IPS-18c (cell line): ENCODE measurements around the gene ERVH48-1.
"Not testable (repeated sequence)": the region's sequence is repeated elsewhere in the genome, so short reads cannot be mapped to it uniquely, and the experiment has no call there.

Experiments
- H3K4me3 ChIP-seq: 2 replicates; pipeline ENCODE4 v1.7.0; 2013; ENCODE audit warnings: low read depth, mild to moderate bottlenecking, low read length, moderate library complexity; ENCODE audit not compliant: insufficient read depth
- H3K9me3 ChIP-seq: one replicate; pipeline ENCODE4 v1.6.1; 2013; ENCODE audit warnings: mild to moderate bottlenecking, low read length, moderate library complexity; ENCODE audit not compliant: control insufficient read depth, insufficient read depth

Gene ERVH48-1

DNA sequence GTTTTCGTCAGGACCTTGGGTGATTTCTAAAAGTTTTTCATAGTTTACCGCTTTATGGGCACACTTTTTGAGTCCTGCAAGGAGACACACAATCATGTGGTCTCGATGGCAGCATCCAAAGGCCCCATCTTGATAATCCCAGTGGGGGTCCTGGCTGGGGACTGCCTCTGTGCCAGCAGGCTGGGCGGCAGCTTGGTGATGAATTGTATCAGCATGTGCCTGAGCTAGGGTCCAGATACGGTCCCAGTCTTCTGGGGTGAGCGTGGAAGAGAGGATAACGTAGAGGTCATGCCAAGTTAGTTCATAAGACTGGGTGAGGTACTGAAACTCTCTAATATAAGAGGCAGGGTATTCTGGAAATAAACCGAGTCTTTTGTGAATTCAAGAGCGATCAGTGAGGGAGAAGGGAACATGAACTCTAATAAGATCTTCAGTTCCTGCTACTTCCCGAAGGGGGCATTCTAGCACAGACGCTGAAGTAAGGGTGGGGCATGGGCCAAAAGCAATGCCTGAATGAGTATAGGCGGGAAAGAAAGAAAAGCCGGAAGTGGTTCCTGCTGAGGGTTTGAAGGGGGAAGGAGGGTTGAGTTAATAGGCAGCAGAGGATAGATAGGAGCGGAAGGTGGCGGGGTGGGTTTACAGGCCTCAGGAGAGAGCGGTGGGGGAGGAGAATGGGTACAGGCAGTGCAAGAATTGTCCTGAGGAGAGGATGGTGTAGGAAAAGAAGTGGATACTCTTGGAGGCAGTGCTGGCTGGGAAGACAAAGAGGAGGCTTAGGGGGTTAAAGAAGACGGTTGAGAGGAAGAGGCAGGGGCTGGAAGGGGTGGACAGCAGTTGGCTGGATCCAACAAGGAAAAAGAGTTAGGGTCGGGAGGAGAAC, 1.6 kb downstream of the ERVH48-1 start:
- H3K4me3 ChIP-seq: no peak overlapping the region
- H3K9me3 ChIP-seq: peaks cover 5% of the 10 kb centered on the region

DNA sequence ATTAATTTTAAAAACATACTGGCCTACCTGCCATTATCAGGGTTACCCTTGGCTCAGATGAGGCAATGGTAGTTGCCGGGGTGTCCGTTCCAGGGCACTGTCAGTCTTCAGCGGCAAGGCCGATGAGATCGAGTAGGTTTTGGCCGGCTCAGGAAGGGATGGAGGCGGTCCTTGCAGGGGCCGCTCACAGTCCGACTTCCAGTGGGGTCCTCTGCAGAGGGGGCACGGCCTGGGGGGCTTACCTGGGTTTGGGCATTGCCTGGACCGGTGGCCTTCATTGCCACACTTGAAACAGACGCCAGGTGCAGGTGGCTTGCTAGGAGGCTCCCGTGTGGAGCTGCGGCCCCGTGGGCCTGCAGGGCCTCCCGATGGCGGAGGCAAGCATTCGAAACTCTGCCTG, 2.5 kb downstream of the ERVH48-1 start:
- Histone ChIP-seq H3K9me3 (peaks cover 2% of the 10 kb centered on the region), H3K4me3 (no peak overlapping the region)

DNA sequence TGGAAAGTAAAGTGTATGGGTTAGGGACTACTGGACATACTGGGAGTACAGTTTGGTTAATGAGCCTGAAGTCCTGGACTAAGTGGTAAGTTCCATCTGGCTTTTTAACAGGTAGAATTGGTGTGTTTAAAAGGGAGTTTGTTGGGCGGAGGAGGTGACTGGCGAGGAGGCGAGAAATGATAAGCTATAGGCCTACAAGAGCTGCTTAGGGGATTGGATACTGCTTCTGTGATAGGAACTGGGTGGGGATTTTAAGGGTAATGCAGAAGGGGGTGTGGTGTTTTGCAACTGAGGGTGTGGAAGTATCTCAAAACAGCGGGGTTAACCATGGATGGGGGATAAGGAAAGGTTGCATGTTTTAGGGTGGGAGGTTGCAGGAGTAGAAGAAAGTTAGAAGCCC, 3.5 kb downstream of the ERVH48-1 start:
- H3K4me3 ChIP-seq: no peak overlapping the region

GRCh38 chr21:42918291-42918690, 7.1 kb downstream of the ERVH48-1 start:
- no peak overlapping the region for H3K4me3 ChIP-seq
- no peaks in the 10 kb centered on the region for H3K9me3 ChIP-seq

More for the DNA sequence above, 3.5 kb downstream of the ERVH48-1 start:
- peaks cover 2% of the 10 kb centered on the region for H3K9me3 ChIP-seq

DNA sequence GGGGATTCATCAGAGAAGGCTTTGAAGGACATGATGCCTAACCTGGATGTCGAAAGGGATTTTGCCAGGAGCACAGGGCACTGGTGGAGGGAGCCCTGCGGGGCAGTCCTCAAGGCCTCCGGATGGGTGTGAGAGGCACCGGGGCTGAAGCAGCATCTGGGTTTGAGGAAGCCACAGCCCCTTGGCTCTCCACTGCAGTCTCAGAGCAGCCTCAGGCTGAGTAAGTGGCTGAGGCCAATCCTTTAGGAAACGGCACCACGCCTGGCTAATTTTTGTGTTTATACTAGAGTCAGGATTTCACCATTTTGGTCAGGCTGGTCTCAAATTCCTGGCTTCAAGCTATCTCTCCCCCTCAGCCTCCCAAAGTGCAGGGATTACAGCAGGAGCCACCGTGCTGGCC, 12.0 kb downstream of the ERVH48-1 start:
- Histone ChIP-seq H3K9me3 (no peaks in the 10 kb centered on the region), H3K4me3 (no peak overlapping the region)

- H3K4me3 ChIP-seq, H3K9me3 ChIP-seq: not testable (repeated sequence)
These were observed 13.5 kb downstream of the ERVH48-1 start for GRCh38 chr21:42911920-42912319.

- not testable (repeated sequence) for H3K4me3 ChIP-seq, H3K9me3 ChIP-seq
These were observed 16.9 kb downstream of the ERVH48-1 start for GRCh38 chr21:42908484-42908883.

GRCh38 chr21:42906233-42906632, 19.2 kb downstream of the ERVH48-1 start:
- H3K9me3 ChIP-seq: no peaks in the 10 kb centered on the region
- H3K4me3 ChIP-seq: no peak overlapping the region

DNA sequence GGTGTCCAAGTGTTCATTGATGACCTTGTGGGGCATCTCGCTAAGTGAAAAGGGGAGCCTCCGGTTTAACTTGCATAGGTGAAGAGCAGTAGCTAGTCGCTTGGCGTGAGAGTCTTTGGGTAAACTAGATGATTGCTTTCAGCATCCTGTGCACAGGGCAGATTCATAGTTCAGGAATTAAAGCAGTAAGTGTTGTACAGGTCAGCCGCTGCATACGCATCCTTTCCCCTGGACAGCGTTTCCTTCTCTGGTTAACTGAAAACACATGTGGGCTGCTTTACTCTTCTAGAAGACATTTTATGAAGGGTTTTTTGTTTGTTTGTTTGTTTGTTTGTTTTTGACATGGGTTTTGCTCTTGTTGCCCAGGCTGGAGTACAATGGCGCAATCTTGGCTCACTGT, 20.2 kb downstream of the ERVH48-1 start:
- Histone ChIP-seq H3K9me3 (no peaks in the 10 kb centered on the region), H3K4me3 (no peak overlapping the region)

DNA sequence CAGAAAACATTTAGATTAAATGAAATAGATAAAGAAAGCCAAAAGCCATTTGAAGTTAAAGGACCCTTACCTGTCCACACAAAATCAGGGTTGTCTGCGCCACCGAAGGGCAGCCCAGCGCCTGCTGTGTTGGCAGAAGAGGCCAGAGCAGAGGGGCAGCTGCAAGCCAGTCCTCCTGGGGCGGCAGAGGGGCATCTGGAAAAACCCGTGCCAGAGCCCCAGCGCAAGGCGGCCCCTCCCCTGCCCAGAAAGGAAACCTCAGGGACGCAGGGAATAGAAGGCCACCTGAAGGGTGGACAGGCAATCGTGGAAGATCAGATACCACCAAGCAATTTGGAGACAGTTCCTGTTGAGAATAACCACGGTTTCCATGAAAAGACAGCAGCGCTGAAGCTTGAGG, 21.6 kb downstream of the ERVH48-1 start:
- Histone ChIP-seq H3K4me3 (no peak overlapping the region), H3K9me3 (no peaks in the 10 kb centered on the region)

- Histone ChIP-seq H3K9me3 (no peaks in the 10 kb centered on the region), H3K4me3 (no peak overlapping the region)
These were observed 25.0 kb downstream of the ERVH48-1 start for GRCh38 chr21:42900446-42900845.

- Histone ChIP-seq H3K4me3 (peak within 1 kb of the TSS; percentile 97), H3K9me3 (no peaks in the 10 kb centered on the region)
These were observed 32.3 kb downstream of the ERVH48-1 start, which contains the start of gene NDUFV3 for GRCh38 chr21:42892931-42893755. Gene NDUFV3, plus strand, starts transcription at chr21:42893309. Its CDS starts 25 bp downstream, at chr21:42893334.

- Histone ChIP-seq H3K4me3 (peak overlapping the region; percentile 97), H3K9me3 (no peaks in the 10 kb centered on the region)
These were observed 32.9 kb downstream of the ERVH48-1 start for GRCh38 chr21:42892582-42892930.

GRCh38 chr21:42887326-42887725, 38.1 kb downstream of the ERVH48-1 start:
- H3K4me3 ChIP-seq: no peak overlapping the region
- no peaks in the 10 kb centered on the region for H3K9me3 ChIP-seq

- H3K4me3 ChIP-seq: no peak overlapping the region
- H3K9me3 ChIP-seq: no peaks in the 10 kb centered on the region
These were observed 41.5 kb downstream of the ERVH48-1 start for GRCh38 chr21:42883921-42884320.

DNA sequence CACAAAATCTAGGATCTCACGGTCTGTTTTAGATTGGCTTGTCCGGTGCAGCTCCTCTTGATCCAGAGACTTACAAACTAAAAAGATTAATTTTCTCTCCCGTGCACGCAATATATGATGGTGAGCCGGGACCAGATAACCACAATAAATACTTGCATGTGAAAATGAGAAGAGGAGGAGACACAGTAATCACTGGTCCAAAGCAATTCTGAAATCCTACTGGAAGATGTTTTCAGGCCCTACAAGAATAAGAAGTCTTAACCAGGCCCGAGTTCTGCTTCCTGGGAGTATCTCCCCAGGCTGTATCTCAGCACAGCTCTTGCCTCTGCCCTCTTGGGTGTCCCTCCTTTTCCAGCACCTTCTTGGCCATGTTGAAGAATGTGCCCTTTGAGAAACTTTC, 45.1 kb downstream of the ERVH48-1 start:
- Histone ChIP-seq H3K4me3 (peak overlapping the region; percentile 85; the same call in 1 of the 2 replicates), H3K9me3 (no peaks in the 10 kb centered on the region)

GRCh38 chr21:42878993-42879787, 46.2 kb downstream of the ERVH48-1 start, which contains the start of gene WDR4:
Gene WDR4, minus strand, starts transcription at chr21:42879539. Its CDS starts 44 bp downstream, at chr21:42879495.
- Histone ChIP-seq H3K4me3 (peak within 1 kb of the TSS; percentile 85), H3K9me3 (no peaks in the 10 kb centered on the region)
